Measurements from ENCODE around the gene MYO18A.

GRCh38 chr17:29109477-29110371, 70.5 kb downstream of the MYO18A start:
- no peak for TF ChIP-seq CTCF (IDR thresholded peaks at IDR 0.05)
- no peak for TF ChIP-seq EZH2 (IDR thresholded peaks at IDR 0.05)
- no peak for TF ChIP-seq EZH2phosphoT487 (IDR thresholded peaks at IDR 0.05)
